WI38 (cell line): Measurements from ENCODE around the gene PPP2R5C.

Experiments
- H3K4me3 ChIP-seq: 2 replicates; pipeline ENCODE4 v1.5.1; 2011; ENCODE audit warnings: low read depth, mild to moderate bottlenecking, control low read depth, low read length
- TF ChIP-seq, protein P1 (sequence below): IDR thresholded peaks from 2 replicates; pipeline ENCODE4 v1.5.1; 2012; ENCODE audit warnings: low read depth, mild to moderate bottlenecking, control low read depth, low read length

Gene PPP2R5C

DNA sequence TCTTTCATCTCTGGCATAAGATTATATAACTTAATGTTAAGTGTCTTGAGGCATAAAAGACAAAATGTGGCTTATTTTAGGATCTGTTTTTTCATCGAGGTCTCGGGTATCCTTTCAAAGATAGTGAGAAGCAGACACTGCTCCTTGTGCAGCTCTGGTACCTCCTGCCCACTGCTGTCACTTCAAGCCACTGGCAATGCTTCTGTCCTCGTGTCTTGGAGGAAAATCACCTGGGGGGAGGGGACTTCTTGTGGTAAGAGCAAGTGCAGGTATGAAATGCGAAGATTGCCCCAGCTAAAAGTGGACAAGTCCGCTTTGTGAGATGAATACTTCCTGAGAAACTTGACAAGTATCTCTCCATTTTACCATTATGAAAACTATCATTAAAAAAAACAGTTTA lies 165.1 kb downstream of the PPP2R5C start:
- H3K4me3 ChIP-seq, result no peak overlapping the region
- TF ChIP-seq, protein P1, sequence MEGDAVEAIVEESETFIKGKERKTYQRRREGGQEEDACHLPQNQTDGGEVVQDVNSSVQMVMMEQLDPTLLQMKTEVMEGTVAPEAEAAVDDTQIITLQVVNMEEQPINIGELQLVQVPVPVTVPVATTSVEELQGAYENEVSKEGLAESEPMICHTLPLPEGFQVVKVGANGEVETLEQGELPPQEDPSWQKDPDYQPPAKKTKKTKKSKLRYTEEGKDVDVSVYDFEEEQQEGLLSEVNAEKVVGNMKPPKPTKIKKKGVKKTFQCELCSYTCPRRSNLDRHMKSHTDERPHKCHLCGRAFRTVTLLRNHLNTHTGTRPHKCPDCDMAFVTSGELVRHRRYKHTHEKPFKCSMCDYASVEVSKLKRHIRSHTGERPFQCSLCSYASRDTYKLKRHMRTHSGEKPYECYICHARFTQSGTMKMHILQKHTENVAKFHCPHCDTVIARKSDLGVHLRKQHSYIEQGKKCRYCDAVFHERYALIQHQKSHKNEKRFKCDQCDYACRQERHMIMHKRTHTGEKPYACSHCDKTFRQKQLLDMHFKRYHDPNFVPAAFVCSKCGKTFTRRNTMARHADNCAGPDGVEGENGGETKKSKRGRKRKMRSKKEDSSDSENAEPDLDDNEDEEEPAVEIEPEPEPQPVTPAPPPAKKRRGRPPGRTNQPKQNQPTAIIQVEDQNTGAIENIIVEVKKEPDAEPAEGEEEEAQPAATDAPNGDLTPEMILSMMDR, result no peak

DNA sequence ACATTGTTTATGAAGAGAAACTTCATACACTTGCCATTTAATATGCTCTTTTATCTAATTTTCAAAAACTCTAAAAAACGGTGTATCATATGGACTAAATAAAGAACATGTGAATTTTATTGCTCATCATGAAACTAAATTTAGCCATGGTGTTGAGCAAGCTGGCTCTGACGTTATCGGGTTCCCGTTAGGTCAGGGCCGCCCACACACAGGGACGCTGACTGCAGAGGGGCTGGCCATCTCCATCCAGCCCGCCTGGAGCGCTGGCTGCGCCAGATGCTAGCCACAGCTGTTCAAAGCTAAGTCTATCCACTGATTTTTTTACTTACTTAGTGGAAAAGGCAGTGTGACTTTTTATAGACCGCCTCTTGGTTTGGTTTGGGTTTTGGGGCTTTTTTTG lies 166.3 kb downstream of the PPP2R5C start:
- TF ChIP-seq, protein P1, result no peak
- H3K4me3 ChIP-seq, result no peak overlapping the region

DNA sequence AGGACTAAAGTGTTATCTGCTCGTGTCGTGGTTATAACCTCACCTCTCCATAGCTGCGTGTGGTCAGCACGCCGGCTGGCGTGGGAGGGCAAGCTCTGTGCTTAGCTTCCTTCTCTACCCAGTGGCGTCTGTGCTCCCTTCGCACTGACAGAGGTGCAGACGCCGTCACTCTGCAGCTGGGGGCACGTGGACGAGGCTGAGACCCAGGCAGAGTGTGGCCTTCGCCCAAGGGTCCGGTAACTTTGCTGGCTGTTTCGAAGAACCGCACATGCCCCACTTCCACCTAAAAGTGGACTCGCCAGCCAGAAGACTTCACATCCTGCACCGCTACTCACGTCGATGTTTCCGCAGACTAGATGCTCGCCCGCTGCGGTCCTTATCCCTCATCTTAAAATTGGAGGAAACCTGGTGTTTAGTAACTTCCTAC lies 166.9 kb downstream of the PPP2R5C start:
- TF ChIP-seq, protein P1, result no peak
- H3K4me3 ChIP-seq, result no peak overlapping the region

DNA sequence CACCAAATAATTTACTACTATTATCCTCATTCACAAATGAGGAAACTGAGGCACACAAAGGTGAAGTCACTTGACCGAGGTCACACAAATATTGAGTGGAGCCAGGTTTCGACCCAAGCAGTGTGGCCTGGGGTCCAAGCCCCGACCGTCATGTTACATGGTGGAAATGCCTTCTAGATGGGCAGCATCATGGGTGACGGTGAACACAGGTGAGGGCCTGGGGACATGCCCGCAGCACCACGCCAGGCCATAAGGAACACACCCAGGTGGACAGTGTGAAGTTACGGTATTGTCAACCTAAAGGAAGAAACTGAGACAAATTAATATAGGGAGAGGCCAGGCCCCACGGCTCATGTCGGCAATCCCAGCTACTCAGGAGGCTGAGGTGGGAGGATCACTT lies 167.6 kb downstream of the PPP2R5C start:
- TF ChIP-seq, protein P1, result no peak
- H3K4me3 ChIP-seq, result no peak overlapping the region

DNA sequence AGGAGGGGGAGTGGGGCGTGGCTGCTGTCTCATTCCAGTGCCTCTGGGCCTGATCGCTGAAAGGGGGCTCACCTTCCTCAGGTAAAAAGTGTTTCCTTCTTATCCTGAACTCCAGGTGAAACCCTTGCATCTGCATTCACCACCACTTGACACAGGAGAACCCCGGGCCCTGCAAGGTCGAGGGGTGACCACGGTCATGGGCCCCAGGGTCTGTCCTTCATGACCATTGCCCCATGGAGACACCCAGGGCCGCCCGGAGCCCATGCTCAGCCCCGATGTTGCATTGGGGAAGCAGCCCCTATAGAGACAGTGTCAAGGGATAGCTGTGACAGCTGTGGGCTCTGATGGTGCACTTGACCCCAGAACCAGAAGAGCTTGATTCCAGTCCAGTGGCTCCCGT lies 168.4 kb downstream of the PPP2R5C start:
- no peak overlapping the region for H3K4me3 ChIP-seq
- TF ChIP-seq, protein P1, result no peak

DNA sequence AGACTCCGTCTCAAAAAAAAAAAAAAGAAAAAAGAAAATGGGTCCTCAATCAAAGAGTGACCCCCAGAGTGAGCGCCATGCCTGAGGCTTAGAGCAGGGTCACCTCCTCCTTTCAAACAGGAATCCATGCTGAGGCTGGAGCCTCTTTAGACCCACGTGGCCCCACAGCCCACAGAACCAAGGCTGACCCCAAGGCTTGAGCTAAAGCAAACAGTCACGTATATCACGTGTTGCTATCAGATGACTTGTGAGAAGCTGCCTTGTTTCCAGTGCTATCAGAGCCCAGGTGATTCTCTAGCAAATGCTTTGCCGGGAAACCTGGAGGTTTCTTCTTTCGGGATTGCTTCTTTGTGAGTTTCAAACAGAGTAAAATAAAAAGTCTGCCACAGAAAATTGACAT lies 171.2 kb downstream of the PPP2R5C start:
- no peak overlapping the region for H3K4me3 ChIP-seq
- TF ChIP-seq, protein P1, result no peak

DNA sequence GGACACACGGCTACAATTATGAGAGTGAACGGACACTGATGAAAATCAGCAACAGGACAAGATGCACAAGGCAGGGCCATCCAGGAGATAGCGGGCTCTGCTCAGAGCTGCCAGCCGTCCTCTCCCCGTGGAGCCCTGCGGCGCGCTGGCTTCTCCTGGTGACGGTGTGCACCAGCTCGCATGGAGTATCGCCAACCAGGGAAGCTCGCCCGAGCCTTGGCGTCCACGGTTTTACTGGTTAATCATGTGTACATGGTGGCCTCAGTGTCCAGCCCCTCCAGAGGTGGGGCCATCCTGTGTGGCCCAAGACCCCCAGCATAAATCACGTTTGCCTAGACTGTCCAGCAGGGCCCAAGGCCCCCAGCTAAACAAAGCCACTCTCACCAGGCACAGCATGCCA lies 171.7 kb downstream of the PPP2R5C start:
- no peak overlapping the region for H3K4me3 ChIP-seq
- TF ChIP-seq, protein P1, result no peak
